ENCODE results near the gene SEPTIN3.

GRCh38 chr22:41968601-41969000, 642 bp upstream of the SEPTIN3 start:
- no peak for TF ChIP-seq CTCF (conservative IDR thresholded peaks at IDR 0.05; ENCODE audit: low read length)
- TF ChIP-seq EZH2phosphoT487 (IDR thresholded peaks at IDR 0.05; ENCODE audit: borderline replicate concordance) = no peak
